Natural killer cell (primary cell): ENCODE measurements around the gene SPATA2L. TPM values are rescaled to one million over a fixed set of nuclear protein-coding genes. Genes with fewer than 3 reads are reported as not detected.
"Not testable (repeated sequence)": the region's sequence is repeated elsewhere in the genome, so short reads cannot be mapped to it uniquely, and the experiment has no call there.

Experiments
- ATAC-seq, 3 donors: fragments of 150-1000 bp in 2 of 3; fragments of 200-7000 bp in 1 of 3; cut with Tn5 transposase; 1 replicate in 1 of 3; 2 replicates in 2 of 3; pipeline ENCODE4 v1.10.0; 2021; ENCODE audit warnings: mild to moderate bottlenecking in 2 of 3, moderate library complexity in 2 of 3
- DNase-seq, 2 donors: peaks; one replicate each; pipeline versions ENCODE4 v3.0.0 to v3.0.0-alpha.2; 2013 to 2021; ENCODE audit warnings: mixed read lengths in 1 of 2
- H3K27ac ChIP-seq: one replicate; pipeline ENCODE4 v1.5.1; 2013; ENCODE audit warnings: mild to moderate bottlenecking, low read length
- H3K27me3 ChIP-seq: one replicate; pipeline ENCODE4 v1.6.1; 2013; ENCODE audit warnings: low read length; ENCODE audit not compliant: control insufficient read depth, insufficient read depth
- H3K36me3 ChIP-seq: one replicate; pipeline ENCODE4 v1.6.1; 2013; ENCODE audit warnings: low read length; ENCODE audit not compliant: control insufficient read depth, insufficient read depth
- H3K4me1 ChIP-seq: one replicate; pipeline ENCODE4 v1.6.1; 2013; ENCODE audit warnings: low read length; ENCODE audit not compliant: control insufficient read depth, insufficient read depth
- H3K4me3 ChIP-seq: one replicate; pipeline ENCODE4 v1.5.1; 2013; ENCODE audit warnings: low read length
- H3K9me3 ChIP-seq: one replicate; pipeline ENCODE4 v1.6.1; 2013; ENCODE audit warnings: low read length; ENCODE audit not compliant: control insufficient read depth, insufficient read depth
- H3K27ac Mint-ChIP-seq, 2 donors: one replicate each; pipeline ENCODE4 v1.8.0; 2022; ENCODE audit warnings: mild to moderate bottlenecking in 2 of 2, mixed read lengths in 2 of 2, moderate library complexity in 1 of 2
- H3K27me3 Mint-ChIP-seq, 2 donors: one replicate each; pipeline ENCODE4 v1.8.0; 2022; ENCODE audit warnings: low read depth in 2 of 2, mixed read lengths in 2 of 2
- H3K36me3 Mint-ChIP-seq: one replicate; pipeline ENCODE4 v1.8.0; 2022; ENCODE audit warnings: mixed read lengths
- H3K4me1 Mint-ChIP-seq, 2 donors: one replicate each; pipeline ENCODE4 v1.8.0; 2022; ENCODE audit warnings: mixed read lengths in 2 of 2
- H3K4me3 Mint-ChIP-seq: one replicate; pipeline ENCODE4 v1.8.0; 2022; ENCODE audit warnings: mild to moderate bottlenecking, moderate library complexity, mixed read lengths
- H3K9me3 Mint-ChIP-seq, 2 donors: one replicate each; pipeline ENCODE4 v1.8.0; 2022; ENCODE audit warnings: mixed read lengths in 2 of 2
- WGBS: methylation state at CpG from one replicate; pipeline ENCODE4 v1.1.7; 2013; ENCODE audit warnings: missing lambda C conversion rate; ENCODE audit not compliant: insufficient coverage; 5-methylcytosine and 5-hydroxymethylcytosine counted together
- intact Hi-C: fragments of 100-400 bp; cut with micrococcal nuclease; formaldehyde crosslinking; loops from one replicate; pipeline ENCODE4 v1.14.2; 2022
- total RNA-seq, 4 donors: library from RNA; stranded (reverse); fragments of 120-200 nt in 1 of 4; gene quantifications; one replicate each; pipeline versions ENCODE4 v1.2.3 to v1.2.4, GENCODE V29; 2013 to 2022
- TF ChIP-seq, protein P1 (sequence below): fragments of 200-600 bp; IDR thresholded peaks from one replicate; pipeline ENCODE4 v1.8.0; 2022; ENCODE audit warnings: antibody characterized with exemption

SPATA2L gene
- total RNA-seq, 3 donors from 2014 or later (not counting 1 experiment from before 2014, with no cell fraction given), result 23.1 to 37.9 (median 24.0) TPM

GRCh38 chr16:89691986-89692569 is 9.4 kb downstream of the SPATA2L start:
- Mint-ChIP-seq H3K36me3 (no peaks in the 10 kb centered on the region), H3K4me3 (no peak overlapping the region), H3K27ac (no peak overlapping the region), H3K9me3 (no peaks in the 10 kb centered on the region), H3K4me1 (peaks cover 19 to 40% of the 10 kb centered on the region in 2 donors), H3K27me3 (no peaks in the 10 kb centered on the region)
- Histone ChIP-seq H3K4me1 (peaks cover 34% of the 10 kb centered on the region), H3K36me3 (peaks cover 35% of the 10 kb centered on the region), H3K27me3 (no peaks in the 10 kb centered on the region), H3K4me3 (no peak overlapping the region), H3K9me3 (no peaks in the 10 kb centered on the region), H3K27ac (no peak overlapping the region)
- whole genome bisulfite sequencing, result 93% methylated on average over 13 of the region's 13 CpGs
- no peak for DNase-seq
- intact Hi-C loops, result no loop called here
- TF ChIP-seq, protein P1, sequence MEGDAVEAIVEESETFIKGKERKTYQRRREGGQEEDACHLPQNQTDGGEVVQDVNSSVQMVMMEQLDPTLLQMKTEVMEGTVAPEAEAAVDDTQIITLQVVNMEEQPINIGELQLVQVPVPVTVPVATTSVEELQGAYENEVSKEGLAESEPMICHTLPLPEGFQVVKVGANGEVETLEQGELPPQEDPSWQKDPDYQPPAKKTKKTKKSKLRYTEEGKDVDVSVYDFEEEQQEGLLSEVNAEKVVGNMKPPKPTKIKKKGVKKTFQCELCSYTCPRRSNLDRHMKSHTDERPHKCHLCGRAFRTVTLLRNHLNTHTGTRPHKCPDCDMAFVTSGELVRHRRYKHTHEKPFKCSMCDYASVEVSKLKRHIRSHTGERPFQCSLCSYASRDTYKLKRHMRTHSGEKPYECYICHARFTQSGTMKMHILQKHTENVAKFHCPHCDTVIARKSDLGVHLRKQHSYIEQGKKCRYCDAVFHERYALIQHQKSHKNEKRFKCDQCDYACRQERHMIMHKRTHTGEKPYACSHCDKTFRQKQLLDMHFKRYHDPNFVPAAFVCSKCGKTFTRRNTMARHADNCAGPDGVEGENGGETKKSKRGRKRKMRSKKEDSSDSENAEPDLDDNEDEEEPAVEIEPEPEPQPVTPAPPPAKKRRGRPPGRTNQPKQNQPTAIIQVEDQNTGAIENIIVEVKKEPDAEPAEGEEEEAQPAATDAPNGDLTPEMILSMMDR, result no peak
- no peak for ATAC-seq

- H3K36me3 ChIP-seq, result peaks cover 35% of the 10 kb centered on the region
- H3K4me1 Mint-ChIP-seq, result peaks cover 12 to 39% of the 10 kb centered on the region in 2 donors
- intact Hi-C loops, result no loop called here
- H3K4me1 ChIP-seq, result peaks cover 29% of the 10 kb centered on the region
- H3K27ac ChIP-seq, result no peak overlapping the region
- DNase-seq (no peak), ATAC-seq (no peak)
- no peak overlapping the region for H3K27ac Mint-ChIP-seq
- 97% methylated on average over 21 of the region's 21 CpGs for WGBS
- H3K4me3 ChIP-seq, result no peak overlapping the region
- no peaks in the 10 kb centered on the region for H3K27me3 Mint-ChIP-seq
- H3K36me3 Mint-ChIP-seq, result no peaks in the 10 kb centered on the region
- H3K4me3 Mint-ChIP-seq, result no peak overlapping the region
- H3K9me3 ChIP-seq, result no peaks in the 10 kb centered on the region
- TF ChIP-seq, protein P1, result no peak
- no peaks in the 10 kb centered on the region for H3K27me3 ChIP-seq
- H3K9me3 Mint-ChIP-seq, result no peaks in the 10 kb centered on the region
Measured at GRCh38 chr16:89691231-89691985, 10.1 kb downstream of the SPATA2L start.

DNA sequence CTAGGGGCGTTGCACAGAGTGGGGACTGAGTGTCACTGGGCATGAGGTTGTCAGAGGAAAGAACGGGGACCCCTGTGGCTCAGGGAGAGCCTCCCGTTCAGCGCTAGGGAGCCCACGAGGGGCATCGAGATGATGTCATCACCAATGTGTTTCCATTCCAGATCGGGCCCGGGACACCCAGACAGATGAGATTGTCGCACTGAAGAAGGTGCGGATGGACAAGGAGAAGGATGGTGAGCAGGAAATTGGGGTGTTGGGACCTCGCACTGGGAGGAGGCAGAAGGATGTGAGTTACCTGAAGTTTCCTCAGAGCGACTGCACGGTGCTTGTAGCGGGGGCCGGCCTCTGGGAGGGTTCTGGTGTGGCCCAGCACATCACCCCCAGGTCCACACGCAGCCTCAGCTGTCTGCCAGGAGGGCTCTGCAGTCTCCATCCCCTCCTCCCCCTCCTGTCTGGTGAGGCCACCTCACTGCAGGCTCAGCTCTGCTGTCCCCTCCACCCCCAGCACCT is 11.1 kb downstream of the SPATA2L start:
- H3K4me1 Mint-ChIP-seq, result peaks cover 7 to 32% of the 10 kb centered on the region in 2 donors
- no peak overlapping the region for H3K4me3 ChIP-seq
- no peaks in the 10 kb centered on the region for H3K27me3 Mint-ChIP-seq
- peaks cover 33% of the 10 kb centered on the region for H3K36me3 ChIP-seq
- H3K9me3 Mint-ChIP-seq, result no peaks in the 10 kb centered on the region
- no peak for DNase-seq
- H3K9me3 ChIP-seq, result no peaks in the 10 kb centered on the region
- WGBS, result 95% methylated on average over 16 of the region's 16 CpGs
- no peaks in the 10 kb centered on the region for H3K27me3 ChIP-seq
- no peak for ATAC-seq
- TF ChIP-seq, protein P1, result no peak
- H3K36me3 Mint-ChIP-seq, result no peaks in the 10 kb centered on the region
- no peak overlapping the region for H3K4me3 Mint-ChIP-seq
- peaks cover 29% of the 10 kb centered on the region for H3K4me1 ChIP-seq
- H3K27ac ChIP-seq, result no peak overlapping the region
- no peak overlapping the region for H3K27ac Mint-ChIP-seq
- intact Hi-C loops, result no loop called here

DNA sequence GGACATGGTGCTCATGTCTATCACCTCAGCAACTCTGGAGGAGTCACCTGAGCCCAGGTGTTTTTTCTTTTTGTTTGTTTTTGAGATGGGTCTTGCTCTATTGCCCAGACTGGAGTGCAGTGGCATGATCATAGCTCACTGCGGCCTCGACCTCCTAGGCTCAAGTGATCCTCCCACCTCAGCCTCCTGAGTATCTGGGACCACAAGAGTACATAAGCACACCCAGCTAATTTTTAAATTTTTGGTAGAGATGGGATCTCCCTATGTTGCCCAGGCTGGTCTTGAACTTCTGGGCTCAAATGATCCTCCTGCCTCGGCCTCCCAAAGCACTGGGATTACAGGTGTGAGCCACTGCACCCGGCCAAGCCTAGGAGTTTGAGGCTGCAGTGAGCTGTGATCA is 11.9 kb downstream of the SPATA2L start:
- intact Hi-C loops, result not testable (repeated sequence)
- WGBS, result 90% methylated on average over 4 of the region's 4 CpGs

More for the DNA sequence above, 11.9 kb downstream of the SPATA2L start:
- not testable (repeated sequence) for ATAC-seq, H3K9me3 ChIP-seq, H3K36me3 Mint-ChIP-seq, H3K27ac ChIP-seq, H3K27ac Mint-ChIP-seq, H3K4me3 ChIP-seq, H3K27me3 Mint-ChIP-seq, H3K9me3 Mint-ChIP-seq, H3K4me3 Mint-ChIP-seq, DNase-seq, H3K27me3 ChIP-seq
- Histone ChIP-seq H3K36me3 (peaks cover 31% of the 10 kb centered on the region), H3K4me1 (peaks cover 22% of the 10 kb centered on the region)
- peaks cover 7 to 29% of the 10 kb centered on the region in 2 donors for H3K4me1 Mint-ChIP-seq
